ENCODE results near the gene ALG1.
"Not testable (repeated sequence)": the region's sequence is repeated elsewhere in the genome, so short reads cannot be mapped to it uniquely, and the experiment has no call there.

The ALG1 gene

DNA sequence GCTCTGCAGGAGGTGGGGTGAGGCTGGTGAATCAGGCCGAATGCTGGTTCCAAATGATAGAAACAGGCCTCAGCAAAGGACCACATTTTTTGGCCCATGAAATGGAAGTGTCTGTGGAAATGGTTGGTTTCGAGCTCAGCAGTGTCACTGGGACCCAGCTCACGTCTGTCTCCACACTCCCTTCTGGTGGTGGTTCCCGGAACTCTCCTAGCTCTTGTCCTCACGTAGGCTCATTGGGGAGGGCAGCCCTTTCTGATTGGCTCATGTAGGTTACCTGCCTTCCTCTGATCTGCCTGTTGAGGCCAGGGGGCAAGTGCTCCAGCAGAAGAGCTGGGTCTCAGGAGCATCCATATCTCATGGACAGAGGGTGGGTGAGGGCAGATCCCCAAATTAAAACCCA lies 4.0 kb downstream of the ALG1 start:
- DNase-seq, result no peak

DNA sequence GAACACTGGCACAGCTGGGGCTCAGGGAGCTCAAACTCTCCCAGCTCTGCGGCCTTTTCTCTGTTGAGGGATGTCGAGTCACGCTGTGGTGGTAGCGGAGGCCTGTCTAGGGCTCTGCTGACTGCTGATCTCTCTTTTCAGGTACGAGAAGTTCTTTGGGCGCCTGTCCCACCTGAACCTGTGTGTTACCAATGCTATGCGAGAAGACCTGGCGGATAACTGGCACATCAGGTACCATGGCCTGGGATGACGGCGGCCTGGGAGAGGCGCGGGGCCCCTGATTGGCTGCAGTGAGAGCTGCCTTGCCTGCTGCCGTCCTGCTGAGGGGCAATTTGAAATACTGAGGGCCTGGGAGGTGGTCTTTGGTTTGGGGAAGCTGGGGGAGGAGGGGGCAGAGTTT lies 5.7 kb downstream of the ALG1 start:
- no peak for DNase-seq

DNA sequence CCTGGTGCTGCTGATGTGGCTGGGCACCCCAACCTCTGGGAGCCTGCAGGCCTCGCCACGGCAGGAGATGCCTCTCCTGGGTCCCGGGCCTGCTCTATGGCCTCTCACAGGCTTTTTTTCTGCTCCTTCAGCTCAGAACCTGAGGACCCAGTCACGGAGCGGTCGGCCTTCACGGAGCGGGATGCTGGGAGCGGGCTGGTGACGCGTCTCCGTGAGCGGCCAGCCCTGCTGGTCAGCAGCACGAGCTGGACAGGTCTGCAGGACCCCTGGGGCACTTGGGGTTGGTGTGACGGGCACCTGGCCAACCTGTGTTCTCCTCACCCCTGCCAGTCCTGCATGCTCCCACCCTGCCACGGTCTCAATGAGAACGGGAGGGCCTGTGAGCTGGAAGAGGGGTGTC lies 7.0 kb downstream of the ALG1 start:
- DNase-seq, result no peak

DNA sequence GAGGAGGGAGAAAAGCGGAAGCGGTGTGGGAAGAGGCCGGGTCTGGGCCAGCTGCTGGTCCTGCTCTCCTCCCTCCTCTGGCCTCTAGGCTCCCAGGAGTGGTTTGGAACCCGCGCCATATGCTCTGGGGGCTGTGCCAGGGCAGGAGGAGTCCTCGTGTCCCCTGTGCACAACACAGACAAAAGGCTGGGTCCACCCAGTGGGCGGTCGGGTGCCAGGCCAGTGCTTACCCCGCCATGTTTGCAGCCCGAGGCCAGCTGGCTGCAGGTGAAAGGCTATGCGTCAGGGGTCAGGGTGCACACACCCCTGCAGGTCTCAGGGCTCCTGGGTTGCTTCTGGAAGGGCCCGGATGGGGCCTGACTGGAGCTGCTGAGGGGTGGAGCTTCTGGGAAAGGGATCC lies 8.8 kb downstream of the ALG1 start:
- DNase-seq, result not testable (repeated sequence)

DNA sequence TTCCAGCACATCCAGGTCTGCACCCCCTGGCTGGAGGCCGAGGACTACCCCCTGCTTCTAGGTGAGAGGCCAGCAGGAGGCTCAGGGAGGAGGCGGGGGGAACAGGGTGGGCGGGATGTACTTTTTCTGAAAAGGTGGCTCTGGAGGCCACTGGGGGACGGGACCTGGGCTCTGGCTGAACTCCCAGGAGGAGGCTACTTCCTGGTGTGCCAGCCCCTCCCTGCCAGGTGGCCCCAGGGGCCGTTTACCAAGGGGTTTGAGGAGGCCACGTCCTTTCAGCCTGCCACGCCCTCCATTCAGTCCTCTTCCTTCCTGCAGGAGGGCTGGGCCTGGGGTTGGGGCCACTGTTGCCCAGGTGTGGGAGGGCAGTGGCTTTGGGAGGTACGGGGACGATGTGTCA lies 9.4 kb downstream of the ALG1 start:
- DNase-seq, result not testable (repeated sequence)

DNA sequence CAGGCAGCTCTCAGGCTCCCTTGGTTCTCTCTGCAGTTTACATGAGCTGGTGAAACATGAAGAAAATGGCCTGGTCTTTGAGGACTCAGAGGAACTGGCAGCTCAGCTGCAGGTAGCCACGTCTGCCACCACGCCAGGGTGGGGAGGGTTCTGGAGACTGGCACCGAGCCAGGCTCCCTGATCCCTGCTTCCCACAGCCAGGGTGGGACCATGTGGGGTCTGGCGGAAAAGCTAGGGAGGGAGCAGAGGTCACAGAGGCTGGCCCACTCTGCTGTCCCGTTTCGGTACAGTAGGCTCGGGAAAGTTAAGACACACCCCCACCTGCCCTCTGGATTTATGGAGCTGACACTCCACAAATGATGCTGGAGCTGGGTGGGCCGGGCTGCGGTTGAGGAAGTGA lies 12.0 kb downstream of the ALG1 start:
- DNase-seq, result not testable (repeated sequence)

DNA sequence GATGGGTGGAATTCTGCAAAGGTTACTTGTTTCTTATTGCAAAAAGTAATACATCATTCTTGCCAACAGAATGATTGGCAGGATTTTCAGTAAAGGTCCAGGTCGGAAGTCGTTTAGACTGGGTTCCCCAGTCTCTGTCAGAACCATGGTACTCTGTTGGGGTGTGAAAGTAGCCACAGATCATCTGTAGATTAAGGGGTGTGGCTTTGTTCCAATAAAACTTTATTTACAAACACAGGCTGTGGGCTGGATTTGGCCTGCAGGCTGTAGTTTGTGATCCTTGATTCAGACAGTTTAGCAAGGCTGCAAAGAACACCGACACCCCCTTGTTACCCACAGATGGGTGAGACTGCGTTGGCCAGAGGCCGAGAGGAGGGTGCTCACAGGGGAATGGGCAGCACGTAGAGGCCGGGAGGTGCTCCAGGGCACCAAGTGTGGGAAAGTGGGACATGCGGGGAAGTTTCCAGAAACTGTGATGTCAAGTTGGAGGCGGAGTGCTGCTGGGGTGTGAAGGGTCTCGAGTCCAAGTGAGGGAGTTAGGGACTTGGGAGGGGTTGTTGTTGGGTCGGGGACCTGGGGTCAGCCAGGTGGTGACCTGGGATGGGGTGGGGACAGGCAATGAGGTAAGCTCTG lies 12.6 kb downstream of the ALG1 start:
- not testable (repeated sequence) for DNase-seq

DNA sequence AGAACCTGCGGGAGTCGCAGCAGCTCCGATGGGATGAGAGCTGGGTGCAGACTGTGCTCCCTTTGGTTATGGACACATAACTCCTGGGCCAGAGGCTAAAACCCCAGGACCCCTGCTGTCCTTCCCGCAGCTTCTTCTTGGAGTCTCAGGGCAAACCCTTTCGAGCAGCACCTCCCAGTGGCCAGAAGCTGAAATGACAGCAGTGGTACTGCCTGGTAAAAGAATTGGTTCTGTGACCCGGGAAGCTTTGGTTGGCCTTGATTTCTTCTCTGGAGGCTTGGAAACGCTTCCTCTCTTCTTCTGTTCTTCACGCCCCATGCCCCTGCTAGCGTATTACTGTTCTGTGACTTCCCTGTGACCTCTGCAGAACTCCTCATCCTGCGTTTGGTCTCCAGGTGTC lies 13.2 kb downstream of the ALG1 start:
- DNase-seq, result peak; percentile 12 to 38

DNA sequence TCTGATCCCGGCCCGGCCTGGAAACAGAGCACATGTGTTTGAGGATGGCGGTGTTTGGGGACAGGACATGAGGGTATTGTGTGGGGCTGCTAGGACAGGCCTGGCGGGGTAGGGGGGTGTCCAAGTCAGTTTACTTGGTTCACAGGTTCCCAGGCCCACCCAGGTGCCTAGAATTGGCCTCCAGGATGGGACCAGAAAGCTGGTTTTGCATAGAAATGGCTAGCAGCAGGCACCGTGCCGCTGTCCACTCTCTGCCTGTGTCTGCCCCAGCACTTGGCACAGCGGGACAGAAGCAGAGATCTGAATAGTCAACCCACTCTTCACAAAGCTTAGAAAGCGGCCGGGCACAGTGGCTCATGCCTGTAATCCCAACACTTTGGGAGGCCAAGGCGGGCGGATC lies 14.1 kb downstream of the ALG1 start:
- not testable (repeated sequence) for DNase-seq

DNA sequence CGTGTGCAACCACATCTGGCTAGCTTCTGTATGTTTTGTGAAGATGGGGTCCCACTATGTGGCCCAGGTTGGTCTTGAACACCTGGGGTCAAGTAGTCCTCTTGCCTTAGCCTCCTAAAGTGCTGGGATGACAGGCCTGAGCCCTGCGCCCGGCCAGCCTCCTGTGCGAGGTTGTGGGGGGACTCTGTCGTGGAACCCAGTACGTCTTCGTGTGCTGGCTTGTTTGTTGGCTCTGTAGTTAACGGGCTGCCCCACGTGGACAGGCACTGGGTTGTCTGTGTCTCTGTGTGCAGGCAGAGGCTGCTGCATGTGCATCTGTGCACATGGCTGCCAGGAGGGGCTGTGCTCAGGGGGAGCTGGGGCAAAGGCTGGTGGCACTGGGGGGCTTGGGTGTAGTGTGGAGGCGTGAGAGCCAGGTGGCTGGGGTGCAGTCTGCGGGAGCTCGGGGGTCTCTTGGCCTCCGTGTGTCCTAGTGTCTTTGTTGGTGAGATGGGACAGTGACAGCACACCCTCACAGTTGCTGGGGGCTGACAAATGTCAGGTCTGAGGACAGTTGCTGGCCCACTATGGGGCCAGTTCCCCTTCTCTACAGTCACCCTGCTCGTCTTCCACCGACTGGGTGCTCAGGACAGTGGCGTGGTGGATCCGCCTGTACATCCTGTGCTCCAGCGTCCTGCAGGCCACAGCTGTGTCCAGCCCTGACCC lies 16.6 kb downstream of the ALG1 start:
- not testable (repeated sequence) for DNase-seq

DNA sequence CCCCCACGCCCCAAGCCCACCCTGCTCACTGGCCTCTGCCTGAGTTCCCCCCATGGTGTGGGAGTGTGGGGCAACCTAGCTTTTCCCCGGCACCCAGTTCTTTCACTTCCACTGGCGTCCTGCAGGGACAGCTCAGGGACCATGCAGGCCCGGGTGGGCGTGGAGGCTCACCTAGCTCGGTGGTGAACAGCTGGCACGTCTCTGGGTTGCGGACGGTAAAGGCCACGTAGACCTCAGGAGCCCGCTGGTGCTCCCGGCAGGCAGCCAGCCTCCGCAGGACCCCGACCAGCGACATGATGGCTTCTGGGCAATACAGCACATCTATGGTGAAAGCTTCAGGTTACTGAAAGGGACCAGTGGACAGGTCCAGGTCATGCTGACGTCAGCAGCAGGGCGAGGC lies 17.3 kb downstream of the ALG1 start:
- not testable (repeated sequence) for DNase-seq

DNA sequence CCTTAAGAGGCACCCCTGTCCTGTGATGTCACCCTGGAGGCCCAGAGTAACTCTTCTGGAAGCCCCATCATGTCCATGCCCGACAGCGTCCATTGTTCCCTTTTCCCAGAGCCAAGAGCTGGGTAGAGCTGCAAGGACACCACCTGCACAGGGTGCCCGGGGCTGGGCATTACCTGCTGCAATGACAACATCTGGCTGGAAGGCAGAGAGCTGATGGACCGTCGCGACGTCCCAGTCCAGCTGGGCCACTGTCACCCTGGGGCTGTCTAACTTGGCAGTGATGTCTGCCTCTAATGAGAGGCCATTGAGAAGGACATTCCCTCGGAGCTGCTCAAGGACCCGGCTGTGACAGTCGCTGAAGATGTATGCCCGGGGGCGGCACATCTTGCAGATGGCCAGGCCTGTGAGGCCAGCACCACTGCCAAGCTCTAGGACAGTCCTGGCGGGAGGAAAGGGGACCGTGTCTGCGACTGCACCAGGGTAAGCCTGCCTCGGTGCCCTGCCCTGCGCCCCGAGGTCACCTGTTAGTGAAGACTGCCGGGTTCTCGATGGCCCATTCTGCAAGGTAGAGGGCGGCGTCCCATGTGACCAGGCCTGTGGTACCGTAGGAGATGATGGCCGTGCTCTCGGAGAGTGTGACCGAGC lies 18.4 kb downstream of the ALG1 start:
- not testable (repeated sequence) for DNase-seq

DNA sequence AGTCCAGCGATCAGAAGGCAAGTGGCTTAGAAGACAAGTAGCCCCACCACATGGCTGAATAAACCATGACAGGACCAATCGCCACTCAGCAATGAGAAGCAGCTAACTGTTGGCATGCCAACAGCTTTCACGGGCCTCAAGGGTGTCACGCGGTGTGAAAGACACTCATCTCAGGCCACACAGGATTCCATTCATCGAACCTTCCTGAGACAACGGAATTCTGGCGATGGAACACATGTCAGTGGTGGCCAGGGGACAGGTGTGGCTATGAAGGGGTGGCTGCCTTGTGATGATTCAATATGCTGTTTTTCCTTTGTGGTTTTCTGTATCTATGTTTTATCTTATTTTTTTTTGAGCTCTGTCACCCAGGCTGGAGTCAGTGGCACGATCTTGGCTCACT lies 18.9 kb downstream of the ALG1 start:
- not testable (repeated sequence) for DNase-seq

DNA sequence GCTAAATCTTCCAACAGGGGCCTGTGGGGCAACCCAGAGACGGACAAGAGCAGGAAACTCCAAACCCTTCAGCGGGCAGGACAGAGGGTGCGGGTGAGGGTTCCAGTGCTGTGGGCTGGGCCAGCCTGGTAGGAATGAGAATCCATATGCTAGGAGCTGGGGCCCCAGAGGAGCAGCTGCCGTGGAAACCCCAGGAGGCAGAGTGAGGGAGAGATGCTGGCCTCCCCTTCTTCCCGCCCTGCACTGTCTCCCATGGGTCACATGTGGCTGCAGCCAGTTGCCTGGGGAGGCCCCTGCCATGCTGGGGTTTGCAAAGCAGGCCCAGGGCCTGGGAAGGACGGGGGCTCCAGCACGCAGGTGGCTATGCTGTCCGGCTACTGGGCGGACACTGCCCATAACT lies 21.4 kb downstream of the ALG1 start:
- DNase-seq, result not testable (repeated sequence)

DNA sequence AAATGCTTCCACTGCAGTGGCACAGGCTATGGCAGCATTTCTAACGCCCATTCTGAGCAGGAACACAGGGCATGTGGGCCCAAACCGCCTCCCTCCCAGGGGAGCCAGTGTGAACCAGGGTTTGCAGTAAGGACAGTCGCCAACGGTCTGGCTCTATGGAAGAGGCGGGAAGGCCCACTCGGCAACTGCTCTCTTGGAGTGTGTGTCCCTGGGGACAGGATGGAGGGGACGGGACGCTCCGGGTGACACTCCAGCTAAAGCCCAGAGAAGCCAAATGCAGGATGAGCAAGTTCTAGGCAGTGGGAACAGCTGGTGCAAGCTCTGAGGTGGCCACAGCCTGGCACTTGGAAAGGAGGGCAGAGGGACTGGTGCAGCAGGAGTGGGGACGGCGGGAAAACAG lies 22.1 kb downstream of the ALG1 start:
- DNase-seq, result not testable (repeated sequence)

DNA sequence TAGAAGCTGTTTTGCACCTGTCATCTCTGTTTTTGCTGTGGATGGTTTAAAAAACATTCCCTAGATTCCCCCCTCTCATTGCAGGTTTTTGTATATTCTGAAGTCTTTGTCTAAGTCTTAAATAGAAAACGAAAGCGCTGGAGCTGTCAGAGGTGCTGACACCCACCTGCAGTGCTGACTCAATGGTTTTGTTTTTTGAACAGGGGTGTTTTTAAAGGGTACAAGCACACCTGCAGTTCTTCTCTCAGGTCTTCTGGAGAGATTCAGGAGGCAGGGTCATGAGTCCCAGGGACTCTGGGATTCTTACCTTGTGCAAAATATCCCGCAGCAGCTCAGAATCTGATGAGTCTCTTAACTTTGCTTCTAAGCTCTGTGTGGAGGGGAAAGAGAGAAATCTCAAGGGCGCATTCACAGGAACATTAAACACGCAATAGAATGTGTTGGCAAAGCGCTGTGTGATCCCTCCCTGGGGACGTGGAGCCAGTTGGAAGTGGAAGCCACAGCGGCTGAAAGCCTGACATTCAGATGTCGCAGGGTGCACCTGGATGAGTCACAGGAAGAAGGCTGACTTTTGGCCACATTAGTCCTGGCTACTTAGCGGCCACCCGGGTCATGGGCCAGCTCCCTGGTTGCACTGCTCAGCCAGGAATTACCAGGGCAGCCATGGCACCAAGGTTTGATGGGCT lies 23.6 kb downstream of the ALG1 start:
- DNase-seq, result not testable (repeated sequence)

DNA sequence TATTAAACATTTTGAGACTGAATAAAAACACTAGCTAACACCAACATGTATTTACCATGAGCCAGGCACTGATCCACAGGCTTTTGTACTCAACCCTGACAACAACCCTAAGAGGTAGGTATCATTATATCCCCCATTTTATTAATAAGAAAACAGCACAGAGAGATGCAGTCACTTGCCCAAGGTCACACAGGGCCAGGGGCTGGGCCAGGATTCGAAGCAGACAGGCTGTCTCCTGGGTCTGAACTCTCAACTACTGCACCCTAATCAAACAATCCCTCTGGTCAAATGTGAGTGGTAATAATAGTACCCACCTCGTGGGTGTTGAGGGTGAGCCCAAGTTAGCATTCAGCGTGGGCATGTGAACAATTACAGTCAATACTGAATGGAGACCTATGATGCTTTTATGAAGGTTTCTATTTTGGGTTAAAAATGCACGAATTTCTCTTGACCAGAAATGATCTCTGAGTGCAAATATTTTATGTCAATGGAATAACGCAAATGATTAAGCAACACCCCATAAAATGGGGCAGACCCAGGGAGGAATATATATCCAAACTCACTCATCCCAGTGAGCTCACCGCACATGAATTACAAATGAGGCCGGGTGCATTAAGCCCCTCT lies 24.9 kb downstream of the ALG1 start:
- DNase-seq, result not testable (repeated sequence)

DNA sequence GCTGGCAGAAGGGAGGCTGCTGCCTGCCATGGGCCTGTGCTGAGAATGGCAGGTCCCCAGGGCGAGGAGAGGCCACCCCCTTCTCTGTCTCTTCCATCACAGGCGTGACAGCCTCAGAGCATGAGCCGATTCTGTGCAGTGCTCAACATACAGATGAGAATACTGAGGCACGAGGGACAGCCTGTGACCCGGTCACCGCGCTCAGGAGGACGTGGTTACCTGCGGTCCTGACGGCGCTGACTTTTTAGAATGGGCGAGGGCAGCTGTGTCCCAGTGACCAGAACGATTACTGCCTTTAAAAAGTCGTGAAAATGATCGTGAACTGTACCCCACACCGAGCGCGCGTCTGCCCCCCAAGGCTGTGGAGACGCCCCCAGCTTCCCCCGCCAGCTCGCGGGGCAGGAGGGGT lies 25.4 kb downstream of the ALG1 start:
- DNase-seq, result peak in 1 of 2 experiments; percentile 4

DNA sequence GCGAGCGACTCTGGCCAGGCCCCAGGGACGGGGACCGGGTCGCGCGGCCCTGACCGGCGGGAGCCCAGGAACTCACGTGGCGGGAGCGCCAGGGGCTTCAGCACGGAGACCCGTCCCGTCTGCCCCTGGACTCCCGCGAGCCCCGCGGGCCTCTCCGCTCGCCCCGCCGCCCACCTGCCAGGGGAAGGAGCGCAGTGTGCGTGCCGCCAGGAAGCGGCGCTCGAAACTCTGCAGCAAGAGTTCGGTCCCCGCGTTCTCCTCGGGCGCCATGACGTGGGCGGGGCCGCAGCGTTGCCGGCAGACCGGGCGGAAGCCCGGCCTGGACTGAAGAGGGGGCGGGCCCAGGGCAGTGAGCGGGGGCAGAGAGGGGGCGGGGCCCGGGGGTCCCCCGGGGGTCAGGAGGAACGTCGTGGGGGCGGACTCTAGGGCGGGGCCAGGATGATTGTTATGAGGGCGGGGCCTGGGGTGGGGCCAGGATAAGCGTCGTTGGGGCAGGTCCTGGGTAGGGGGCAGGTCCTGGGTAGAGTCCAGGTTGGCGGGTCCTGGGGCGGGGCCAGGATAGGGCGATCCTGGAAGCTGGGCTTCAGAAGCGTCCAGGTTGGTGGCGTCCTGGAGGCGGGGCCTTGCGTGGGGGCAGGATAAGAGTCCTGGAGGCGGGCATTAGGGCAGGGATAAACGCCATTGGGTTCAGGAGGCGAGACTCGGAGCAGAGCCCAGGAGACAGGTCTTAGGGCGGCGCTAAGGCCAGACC lies 26.0 kb downstream of the ALG1 start, which contains the start of gene EEF2KMT:
TSS of gene EEF2KMT (minus strand) at position 326 of the 751 bp plus-strand sequence. CDS start at position 270, 56 bp downstream.
- DNase-seq, result peak; percentile 74 to 90

DNA sequence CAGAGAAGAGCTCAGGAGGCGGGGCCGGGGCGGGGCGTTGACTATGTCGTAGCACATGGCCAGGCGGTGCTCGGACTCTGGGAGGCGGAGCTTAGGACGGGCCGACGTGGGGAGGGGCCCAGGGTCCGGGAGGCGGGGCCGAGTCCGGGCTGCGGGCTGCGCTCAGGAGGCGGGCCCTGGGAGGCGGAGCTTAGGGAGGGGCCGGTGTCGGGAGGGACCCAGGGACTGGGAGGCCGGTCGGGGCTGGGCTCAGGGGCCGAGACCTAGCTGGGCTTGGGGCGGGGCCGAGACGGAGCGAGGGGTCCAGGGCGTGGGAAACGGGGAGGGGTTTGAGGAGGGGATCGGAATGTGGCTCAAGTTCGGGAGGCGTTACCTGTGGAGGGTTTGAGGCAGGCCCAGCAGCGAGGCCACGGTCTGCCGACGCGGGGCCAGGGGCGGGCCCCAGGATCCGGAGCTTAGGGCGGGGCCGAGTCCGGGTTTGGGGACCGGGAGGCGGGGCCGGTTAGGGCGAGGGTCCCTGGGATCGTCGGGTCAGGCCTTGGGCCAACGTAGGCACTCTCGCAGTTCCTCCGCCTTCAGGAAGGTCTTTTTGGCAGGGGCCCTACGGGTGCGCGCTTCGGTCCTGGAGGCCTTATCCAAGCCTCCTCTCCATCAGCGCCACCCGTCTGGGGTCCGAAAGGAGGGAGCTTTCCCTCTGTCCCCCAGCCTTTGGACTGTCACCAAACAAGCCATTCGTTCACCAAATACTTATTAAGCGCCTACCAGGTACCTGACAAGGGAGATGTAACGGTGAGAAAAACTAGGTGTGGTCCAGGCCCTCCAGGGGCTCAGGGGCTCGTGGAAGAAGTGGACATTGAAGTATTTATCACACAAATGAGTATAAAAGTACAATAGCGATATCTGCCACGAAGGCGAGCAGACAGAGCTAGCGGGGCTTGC lies 26.8 kb downstream of the ALG1 start:
- DNase-seq, result not testable (repeated sequence)

DNA sequence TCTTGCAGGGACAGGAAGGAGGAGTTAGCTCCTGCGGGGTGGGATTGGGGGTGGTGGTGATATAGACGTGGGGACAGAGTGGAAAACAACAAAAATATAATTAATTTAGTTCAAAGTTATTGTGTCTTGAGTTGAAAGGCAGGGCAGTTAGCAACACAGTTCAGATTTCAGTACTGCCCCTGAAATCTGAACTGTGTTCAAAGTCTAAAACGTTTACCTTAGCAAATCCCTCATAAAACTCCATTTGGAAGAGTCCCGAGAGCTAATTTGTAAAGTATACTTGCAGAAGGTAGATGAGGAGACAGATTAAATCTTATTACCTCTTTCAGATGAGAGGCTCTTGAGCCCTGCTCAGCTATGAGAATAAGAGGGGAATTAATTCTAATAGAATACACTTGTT lies 27.5 kb downstream of the ALG1 start:
- not testable (repeated sequence) for DNase-seq
